Neural crest cell (in vitro differentiated cells): ENCODE results near the gene TNNI2. TPM values are rescaled to one million over a fixed set of nuclear protein-coding genes. Genes with fewer than 3 reads are reported as not detected.

Experiments
- DNase-seq: peaks from one replicate; pipeline ENCODE4 v3.0.0; 2021; ENCODE audit warnings: low read depth, mixed read lengths, low spot score
- H3K27ac Mint-ChIP-seq: one replicate; pipeline ENCODE4 v1.8.0; 2021; ENCODE audit warnings: mild to moderate bottlenecking, mixed read lengths; ENCODE audit not compliant: unreplicated experiment
- H3K27me3 Mint-ChIP-seq: 2 replicates; pipeline ENCODE4 v1.8.0; 2021; ENCODE audit warnings: low read depth, mild to moderate bottlenecking, mixed read lengths
- H3K36me3 Mint-ChIP-seq: 2 replicates; pipeline ENCODE4 v1.8.0; 2021; ENCODE audit warnings: low read depth, mild to moderate bottlenecking, mixed read lengths
- H3K4me1 Mint-ChIP-seq: 2 replicates; pipeline ENCODE4 v1.8.0; 2021; ENCODE audit warnings: mixed read lengths
- H3K4me3 Mint-ChIP-seq: one replicate; pipeline ENCODE4 v1.8.0; 2021; ENCODE audit warnings: mild to moderate bottlenecking, mixed read lengths
- H3K9me3 Mint-ChIP-seq: 2 replicates; pipeline ENCODE4 v1.8.0; 2021; ENCODE audit warnings: mixed read lengths
- total RNA-seq: library from RNA; stranded (reverse); gene quantifications from 2 replicates; pipeline ENCODE4 v1.2.1, GENCODE V29; 2021
- TF ChIP-seq, protein P1 (sequence below): fragments of 200-600 bp; sonication (generic); conservative IDR thresholded peaks from 2 replicates; pipeline ENCODE4 v1.5.0; 2021; ENCODE audit warnings: antibody characterized with exemption, mild to moderate bottlenecking

The TNNI2 gene
- total RNA-seq, 1 donor from 2014 or later: not detected

DNA sequence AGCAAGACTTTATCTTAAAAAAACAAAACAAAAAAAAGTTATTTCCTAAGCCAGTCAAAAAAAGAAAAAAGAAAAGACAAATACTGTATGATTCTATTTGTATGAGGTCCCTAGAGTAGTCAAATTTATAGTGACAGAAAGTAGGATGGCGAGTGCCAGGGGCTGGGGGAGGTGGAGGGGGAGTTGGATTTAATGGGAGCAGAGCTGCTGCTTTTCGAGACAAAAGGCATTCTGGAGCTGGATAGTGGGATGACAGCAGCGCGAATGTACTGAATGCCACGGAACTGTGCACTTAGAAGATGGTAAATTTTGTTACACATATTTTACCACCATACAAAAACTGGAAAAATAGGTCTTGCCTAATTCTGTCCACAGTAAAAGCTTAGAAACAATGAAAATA is 21.8 kb upstream of the TNNI2 start:
- Mint-ChIP-seq H3K4me3 (no peak overlapping the region), H3K9me3 (peaks cover 9% of the 10 kb centered on the region), H3K4me1 (peaks cover 6% of the 10 kb centered on the region), H3K27me3 (no peaks in the 10 kb centered on the region), H3K27ac (peak overlapping the region; percentile 27), H3K36me3 (no peaks in the 10 kb centered on the region)
- TF ChIP-seq, protein P1, sequence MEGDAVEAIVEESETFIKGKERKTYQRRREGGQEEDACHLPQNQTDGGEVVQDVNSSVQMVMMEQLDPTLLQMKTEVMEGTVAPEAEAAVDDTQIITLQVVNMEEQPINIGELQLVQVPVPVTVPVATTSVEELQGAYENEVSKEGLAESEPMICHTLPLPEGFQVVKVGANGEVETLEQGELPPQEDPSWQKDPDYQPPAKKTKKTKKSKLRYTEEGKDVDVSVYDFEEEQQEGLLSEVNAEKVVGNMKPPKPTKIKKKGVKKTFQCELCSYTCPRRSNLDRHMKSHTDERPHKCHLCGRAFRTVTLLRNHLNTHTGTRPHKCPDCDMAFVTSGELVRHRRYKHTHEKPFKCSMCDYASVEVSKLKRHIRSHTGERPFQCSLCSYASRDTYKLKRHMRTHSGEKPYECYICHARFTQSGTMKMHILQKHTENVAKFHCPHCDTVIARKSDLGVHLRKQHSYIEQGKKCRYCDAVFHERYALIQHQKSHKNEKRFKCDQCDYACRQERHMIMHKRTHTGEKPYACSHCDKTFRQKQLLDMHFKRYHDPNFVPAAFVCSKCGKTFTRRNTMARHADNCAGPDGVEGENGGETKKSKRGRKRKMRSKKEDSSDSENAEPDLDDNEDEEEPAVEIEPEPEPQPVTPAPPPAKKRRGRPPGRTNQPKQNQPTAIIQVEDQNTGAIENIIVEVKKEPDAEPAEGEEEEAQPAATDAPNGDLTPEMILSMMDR: no peak
- no peak for DNase-seq

DNA sequence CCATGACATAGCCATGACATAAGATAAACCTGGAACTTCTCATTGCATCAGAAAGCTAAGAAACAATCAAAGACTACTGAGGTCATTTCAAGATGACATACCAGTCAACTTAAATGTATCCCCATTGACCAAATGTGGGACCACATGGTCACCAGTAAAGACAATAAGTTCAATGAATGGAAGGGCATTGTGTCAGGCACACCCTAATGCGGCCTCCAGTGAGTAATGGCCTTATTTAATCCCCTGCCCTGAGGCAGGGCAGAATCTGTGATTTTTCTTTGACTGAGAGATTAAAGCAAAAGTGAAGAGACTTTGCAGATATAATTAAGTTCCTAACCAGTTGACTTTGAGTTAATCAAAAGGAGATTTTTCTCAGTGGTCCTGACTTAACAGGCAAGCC is 21.3 kb upstream of the TNNI2 start:
- Mint-ChIP-seq H3K4me1 (peaks cover 6% of the 10 kb centered on the region), H3K36me3 (no peaks in the 10 kb centered on the region), H3K27ac (no peak overlapping the region), H3K4me3 (no peak overlapping the region), H3K9me3 (peaks cover 9% of the 10 kb centered on the region), H3K27me3 (no peaks in the 10 kb centered on the region)
- DNase-seq: no peak
- TF ChIP-seq, protein P1: no peak

DNA sequence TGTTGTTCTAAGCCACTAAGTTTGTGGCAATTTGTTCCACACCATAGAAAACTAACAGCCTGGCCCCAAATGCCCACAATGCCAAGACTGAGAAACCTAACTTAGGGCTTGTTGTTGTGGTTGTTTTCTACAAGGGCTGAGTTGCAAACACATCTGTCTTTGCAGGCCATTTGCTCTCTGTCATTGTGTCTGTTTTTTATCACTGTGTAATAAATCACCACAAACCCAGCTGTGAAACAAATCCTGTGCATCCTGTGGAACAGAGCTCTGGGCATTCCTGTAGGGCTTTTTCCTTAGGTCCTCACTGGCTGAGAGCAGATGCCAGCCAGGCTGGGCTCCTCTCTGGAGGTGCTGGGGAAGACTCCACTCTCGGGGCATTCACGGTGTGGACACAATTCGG is 19.7 kb upstream of the TNNI2 start:
- Mint-ChIP-seq H3K9me3 (peaks cover 6% of the 10 kb centered on the region), H3K4me3 (no peak overlapping the region), H3K27ac (no peak overlapping the region), H3K36me3 (no peaks in the 10 kb centered on the region), H3K27me3 (no peaks in the 10 kb centered on the region), H3K4me1 (peaks cover 6% of the 10 kb centered on the region)
- no peak for DNase-seq
- TF ChIP-seq, protein P1: no peak

DNA sequence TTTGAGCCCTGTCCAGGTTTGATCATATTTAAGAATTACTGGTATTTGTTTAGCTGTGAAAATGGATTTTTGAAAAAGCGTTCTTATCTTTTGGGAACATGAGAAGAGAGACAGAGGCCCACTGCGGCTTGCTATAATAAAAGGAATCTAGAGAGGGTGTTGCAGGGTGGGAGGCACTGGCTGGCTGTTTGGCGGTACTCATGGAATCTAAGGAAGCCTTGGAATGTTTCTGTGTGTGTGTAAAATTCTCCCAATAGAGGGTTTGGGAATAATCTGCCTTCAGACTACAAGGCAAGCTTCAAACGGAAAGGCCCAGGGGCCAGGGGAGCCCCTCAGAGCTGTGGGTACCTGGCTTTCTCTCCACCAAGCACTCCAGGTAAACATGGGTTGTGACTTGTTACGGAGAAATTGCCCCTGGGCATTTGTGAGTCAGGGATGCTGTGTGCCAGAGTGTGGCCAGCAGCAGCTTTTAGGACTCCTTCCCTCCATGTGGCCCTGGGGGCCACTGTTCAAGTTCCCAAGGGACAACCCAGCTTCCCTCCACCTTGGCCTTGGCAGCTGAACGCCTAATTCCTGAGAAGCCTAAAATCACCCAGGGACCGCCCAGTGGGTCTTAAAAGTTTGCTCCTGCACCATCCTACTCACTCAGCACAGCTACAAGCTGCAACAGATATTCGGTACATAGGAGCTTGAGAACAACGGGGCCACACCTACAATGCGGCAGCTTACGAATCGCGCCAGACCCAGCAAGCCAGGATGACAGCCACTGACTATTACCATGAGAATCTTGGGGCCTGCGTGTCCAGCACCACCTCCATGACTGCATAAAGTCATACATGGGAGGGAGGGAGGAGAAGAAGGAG is 18.1 kb upstream of the TNNI2 start:
- Mint-ChIP-seq H3K27me3 (no peaks in the 10 kb centered on the region), H3K4me3 (no peak overlapping the region), H3K36me3 (no peaks in the 10 kb centered on the region), H3K4me1 (peaks cover 6% of the 10 kb centered on the region), H3K9me3 (peaks cover 6% of the 10 kb centered on the region), H3K27ac (no peak overlapping the region)
- no peak for DNase-seq
- TF ChIP-seq, protein P1: no peak

DNA sequence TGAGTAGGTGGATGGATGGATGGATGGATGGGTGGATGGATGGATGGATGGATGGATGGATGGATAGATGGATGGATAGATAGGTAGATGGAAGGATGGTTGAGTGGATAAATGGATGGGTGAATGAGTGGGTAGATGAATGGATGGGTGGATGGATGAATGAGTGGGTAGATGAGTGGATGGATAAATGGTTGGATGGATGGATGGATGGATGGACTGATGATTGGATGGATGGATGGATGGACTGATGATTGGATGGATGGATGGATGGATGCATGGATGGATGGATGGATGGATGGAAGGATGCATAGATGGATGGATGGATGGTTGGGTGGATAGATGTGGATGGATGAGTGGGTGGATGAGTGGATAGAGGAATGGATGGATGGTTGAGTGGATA is 17.2 kb upstream of the TNNI2 start:
- no peaks in the 10 kb centered on the region for H3K27me3 Mint-ChIP-seq
- peaks cover 6% of the 10 kb centered on the region for H3K4me1 Mint-ChIP-seq
- H3K4me3 Mint-ChIP-seq: no peak overlapping the region
- H3K27ac Mint-ChIP-seq: no peak overlapping the region
- H3K9me3 Mint-ChIP-seq: peaks cover 6% of the 10 kb centered on the region
- no peaks in the 10 kb centered on the region for H3K36me3 Mint-ChIP-seq
- DNase-seq: no peak
- TF ChIP-seq, protein P1: no peak
